Motor neuron (in vitro differentiated cells): ENCODE measurements around the gene CD47. TPM values are rescaled to one million over a fixed set of nuclear protein-coding genes. Genes with fewer than 3 reads are reported as not detected.

ENCODE experiments used
- ATAC-seq, 8 experiments: fragments of 200-7000 bp; cut with Tn5 transposase; replicated peaks in 6 of 8; 2 replicates each; pipeline ENCODE4 v1.8.0; 2021; ENCODE audit warnings: mild to moderate bottlenecking in 8 of 8, moderate library complexity in 8 of 8
- H3K27ac ChIP-seq, 2 donors: fragments of 250-450 bp; sonication (Bioruptor Pico); 2 replicates each; pipeline ENCODE4 v1.9.0; 2021; ENCODE audit warnings: antibody characterized with exemption in 2 of 2, mild to moderate bottlenecking in 2 of 2, moderate library complexity in 1 of 2
- H3K4me1 ChIP-seq, 2 donors: fragments of 250-450 bp; sonication (Bioruptor Pico); replicated peaks in 1 of 2; 2 replicates each; pipeline ENCODE4 v1.6.1; 2021; ENCODE audit warnings: antibody characterized with exemption in 2 of 2, mild to moderate bottlenecking in 2 of 2, moderate library complexity in 1 of 2
- H3K4me3 ChIP-seq, 5 donors: fragments of 250-450 bp; sonication (Bioruptor Pico); 2 replicates each; pipeline ENCODE4 v1.9.0; 2021; ENCODE audit warnings: antibody characterized with exemption in 5 of 5, mild to moderate bottlenecking in 5 of 5, moderate library complexity in 4 of 5
- WGBS, 10 experiments: fragments of 450-650 bp; shearing (Covaris generic); methylation state at CpG; one replicate each; pipeline ENCODE4 v1.0.0; 2022; 5-methylcytosine and 5-hydroxymethylcytosine counted together
- in situ Hi-C, 9 experiments: fragments of 400-800 bp; cut with MboI; loops; one replicate each; pipeline ENCODE4 v1.15.0; 2021; ENCODE audit warnings: low sequenced_read_pairs in 9 of 9, low pct_unique_long_range_greater_than_20kb in 2 of 9; ENCODE audit not compliant: unreplicated experiment in 9 of 9
- total RNA-seq, 8 experiments: library from RNA; unstranded; fragments of 300-600 nt; gene quantifications; 2 replicates each; pipeline versions ENCODE4 v1.2.3 to v1.2.4, GENCODE V29; 2022

The CD47 gene
- total RNA-seq, 8 experiments from 2014 or later, result 29.5 to 184 (median 77.9) TPM

DNA sequence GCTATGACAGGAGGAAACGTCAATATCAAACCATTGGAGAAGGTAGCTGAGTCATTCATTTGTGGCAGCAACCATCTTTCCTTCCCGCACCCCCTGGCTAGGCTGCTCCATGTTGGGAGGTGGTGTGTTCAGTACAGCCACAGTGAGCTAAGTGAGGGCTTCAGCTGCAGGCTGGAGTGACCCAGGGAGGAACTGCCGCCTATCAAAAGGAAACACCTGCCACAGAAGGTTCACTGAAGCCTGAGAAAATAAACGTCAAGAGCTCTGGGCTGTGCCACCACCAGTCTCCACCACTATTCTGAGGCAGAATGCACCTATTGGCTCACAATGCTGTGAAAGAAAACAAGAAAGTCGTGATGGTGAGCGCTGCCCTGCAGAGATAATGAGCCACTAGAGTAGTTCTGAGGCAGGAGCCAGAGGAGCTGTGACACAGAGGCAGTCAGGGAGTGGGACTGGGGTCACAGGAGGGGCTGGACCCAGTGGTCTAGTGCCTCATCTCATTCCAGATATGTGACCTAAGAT is 34.8 kb upstream of the CD47 start:
- ATAC-seq, result peak in 5 of 8 experiments; percentile 29 to 62 (median 44)

DNA sequence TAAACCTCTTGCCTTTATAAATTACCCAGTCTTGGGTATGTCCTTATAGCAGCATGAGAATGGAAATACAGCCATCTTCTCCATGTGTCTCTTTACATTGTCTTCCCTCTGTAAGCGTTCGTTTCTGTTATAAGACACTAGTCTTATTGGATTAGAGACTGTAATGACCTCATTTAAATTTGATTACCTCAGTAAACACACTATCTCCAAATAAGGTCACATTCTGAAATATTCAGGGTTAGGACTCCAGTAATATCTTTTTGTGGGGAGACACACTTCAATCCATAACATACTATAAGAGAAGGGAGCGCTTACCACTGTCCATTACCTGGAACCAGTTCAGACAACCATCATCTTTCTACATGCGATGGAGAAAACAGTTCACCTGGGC is 34.3 kb upstream of the CD47 start:
- Histone ChIP-seq H3K4me3 (no peak overlapping the region), H3K27ac (no peak overlapping the region), H3K4me1 (peaks cover 15 to 19% of the 10 kb centered on the region in 2 donors)
- in situ Hi-C loops, result no loop called here
- no peak for ATAC-seq
- WGBS, 10 experiments, result 91 to 100% (median 98%) methylated on average over 1 to 4 of the region's 4 CpGs; no CpG with 5 or more reads in 1 of the 10 experiments

More for the DNA sequence above, 34.8 kb upstream of the CD47 start:
- WGBS, 10 experiments, result 71 to 100% (median 96%) methylated on average over 1 to 5 of the region's 6 CpGs; no CpG with 5 or more reads in 1 of the 10 experiments
- H3K4me3 ChIP-seq, result no peak overlapping the region
- no peak overlapping the region for H3K27ac ChIP-seq
- peaks cover 15 to 19% of the 10 kb centered on the region in 2 donors for H3K4me1 ChIP-seq
- in situ Hi-C loops, result no loop called here

DNA sequence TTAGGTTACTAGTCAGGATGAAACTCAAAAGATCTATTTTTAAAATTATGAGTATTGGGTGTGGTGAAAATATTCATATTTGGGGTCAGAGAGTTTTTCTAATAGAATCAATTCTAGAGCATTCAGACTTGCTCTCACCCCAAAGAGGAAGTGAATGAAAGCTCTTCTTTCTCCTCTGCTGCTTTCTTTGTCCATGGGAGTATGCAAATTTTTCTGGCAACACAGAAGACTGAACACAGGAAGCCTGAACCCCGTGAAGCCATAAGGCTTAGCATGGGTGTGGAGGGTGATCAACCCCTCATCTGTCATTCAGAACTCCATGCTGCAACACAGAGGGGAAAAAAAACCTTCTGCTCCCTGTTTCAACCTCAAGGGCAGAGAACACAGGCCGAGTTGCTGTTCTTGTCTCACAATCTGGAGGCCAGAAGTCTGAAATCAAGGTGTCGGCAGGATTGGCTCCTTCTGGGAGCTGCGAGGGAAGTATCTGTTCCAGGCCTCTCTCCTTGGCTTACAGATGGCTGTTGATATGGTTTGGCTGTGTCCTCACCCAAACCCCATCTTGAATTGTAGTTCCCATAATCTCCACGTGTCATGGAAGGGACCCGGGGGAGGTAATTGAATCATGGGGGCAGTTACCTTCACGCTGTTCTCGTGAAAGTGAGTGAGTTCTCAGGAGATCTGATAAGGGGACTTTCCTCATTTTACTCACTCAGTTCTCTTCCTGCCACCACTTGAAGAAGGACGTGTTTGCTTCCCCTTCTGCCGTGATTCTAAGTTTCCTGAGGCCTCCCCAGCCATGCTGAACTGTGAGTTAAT is 33.7 kb upstream of the CD47 start:
- in situ Hi-C loops, result no loop called here
- ATAC-seq, result peak; percentile 42 to 97 (median 78)
- Histone ChIP-seq H3K4me3 (no peak overlapping the region), H3K4me1 (peaks cover 15 to 19% of the 10 kb centered on the region in 2 donors), H3K27ac (no peak overlapping the region)
- 0 to 100% (median 75%) methylated on average over 1 to 7 of the region's 10 CpGs; no CpG with 5 or more reads in 2 of the 10 experiments for WGBS, 10 experiments

DNA sequence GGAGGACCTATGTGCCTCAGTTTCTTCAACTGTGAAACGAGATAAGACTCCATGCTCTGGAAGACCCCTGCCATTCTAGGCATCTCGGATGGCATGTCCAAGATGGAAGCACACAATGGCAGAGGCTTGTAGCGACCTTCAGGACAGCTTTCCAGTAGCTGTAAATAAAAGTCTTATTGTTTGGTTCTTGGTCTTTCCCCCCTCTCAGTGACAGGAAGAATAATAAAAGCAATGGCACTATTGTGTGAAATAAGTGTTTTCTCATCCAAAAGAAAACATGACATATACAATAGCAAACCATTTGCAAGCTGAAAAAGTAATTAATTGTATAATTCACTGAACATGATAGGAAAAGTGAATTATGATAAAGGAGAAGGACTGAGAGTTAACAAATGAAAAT is 32.5 kb upstream of the CD47 start:
- WGBS, 10 experiments, result 26 to 100% (median 69%) methylated on average over 1 to 3 of the region's 3 CpGs; no CpG with 5 or more reads in 1 of the 10 experiments
- Histone ChIP-seq H3K27ac (no peak overlapping the region), H3K4me3 (no peak overlapping the region), H3K4me1 (peaks cover 15 to 19% of the 10 kb centered on the region in 2 donors)
- in situ Hi-C loops, result no loop called here
- ATAC-seq, result no peak

DNA sequence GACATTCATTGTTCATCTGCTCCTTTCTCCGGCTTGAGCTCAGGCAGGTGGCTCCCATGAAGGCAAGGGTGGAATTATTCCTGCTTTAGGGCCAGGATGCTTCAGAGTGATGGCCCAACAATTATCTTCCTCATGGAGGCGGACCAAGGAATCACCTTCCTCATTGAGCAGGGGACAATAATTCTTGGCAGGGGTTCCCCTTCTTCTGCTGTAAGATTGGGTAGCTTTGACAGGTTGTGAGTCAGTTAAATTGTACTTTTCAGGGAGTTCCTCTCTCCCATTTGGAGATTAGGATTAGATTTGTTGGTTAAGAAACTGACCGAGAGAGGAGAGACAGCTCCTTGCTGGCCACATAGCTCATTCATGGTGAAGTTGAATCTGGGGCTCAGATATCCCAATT is 31.4 kb upstream of the CD47 start:
- Histone ChIP-seq H3K4me3 (no peak overlapping the region), H3K27ac (no peak overlapping the region), H3K4me1 (peaks cover 15 to 19% of the 10 kb centered on the region in 2 donors)
- in situ Hi-C loops, result no loop called here
- 40 to 100% (median 76%) methylated on average over 1 to 3 of the region's 3 CpGs; no CpG with 5 or more reads in 2 of the 10 experiments for WGBS, 10 experiments
- no peak for ATAC-seq

DNA sequence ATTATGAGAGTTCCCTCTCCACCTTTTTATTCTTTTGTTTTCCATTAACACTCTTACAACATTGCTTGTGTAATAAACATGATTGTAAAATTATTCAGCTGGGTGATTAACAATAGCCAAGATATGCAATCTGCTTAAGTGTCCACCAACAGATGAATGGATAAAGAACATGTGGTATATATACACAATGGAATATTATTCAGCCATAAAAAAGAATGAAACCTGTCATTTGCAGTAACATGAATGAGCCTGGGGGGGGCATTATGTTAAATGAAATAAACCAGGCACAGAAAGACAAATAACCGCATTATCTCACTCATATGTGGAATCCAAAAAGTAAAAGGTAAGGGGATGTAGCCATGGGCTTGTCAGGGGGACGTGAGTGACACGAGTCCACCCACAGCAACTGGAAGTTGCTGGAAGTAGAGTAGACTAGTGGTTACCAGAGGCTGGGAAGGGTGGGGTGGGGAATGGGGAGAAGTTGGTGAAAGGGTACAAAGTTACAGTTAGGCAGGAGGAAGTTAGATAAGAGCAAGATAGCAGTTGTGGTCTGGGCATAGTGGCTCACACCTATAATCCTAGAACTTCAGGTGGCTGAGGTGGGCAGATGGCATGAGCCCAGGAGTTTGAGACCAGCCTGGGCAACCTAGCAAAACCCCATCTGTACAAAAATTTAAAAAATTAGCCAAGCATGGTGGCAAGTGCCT is 28.7 kb upstream of the CD47 start:
- no peak overlapping the region for H3K4me3 ChIP-seq
- no peak overlapping the region for H3K27ac ChIP-seq
- no peak for ATAC-seq
- WGBS, 10 experiments, result 80 to 100% (median 95%) methylated on average over 1 to 3 of the region's 3 CpGs; no CpG with 5 or more reads in 2 of the 10 experiments
- in situ Hi-C loops, result no loop called here
- H3K4me1 ChIP-seq, result peaks cover 7 to 10% of the 10 kb centered on the region in 2 donors

DNA sequence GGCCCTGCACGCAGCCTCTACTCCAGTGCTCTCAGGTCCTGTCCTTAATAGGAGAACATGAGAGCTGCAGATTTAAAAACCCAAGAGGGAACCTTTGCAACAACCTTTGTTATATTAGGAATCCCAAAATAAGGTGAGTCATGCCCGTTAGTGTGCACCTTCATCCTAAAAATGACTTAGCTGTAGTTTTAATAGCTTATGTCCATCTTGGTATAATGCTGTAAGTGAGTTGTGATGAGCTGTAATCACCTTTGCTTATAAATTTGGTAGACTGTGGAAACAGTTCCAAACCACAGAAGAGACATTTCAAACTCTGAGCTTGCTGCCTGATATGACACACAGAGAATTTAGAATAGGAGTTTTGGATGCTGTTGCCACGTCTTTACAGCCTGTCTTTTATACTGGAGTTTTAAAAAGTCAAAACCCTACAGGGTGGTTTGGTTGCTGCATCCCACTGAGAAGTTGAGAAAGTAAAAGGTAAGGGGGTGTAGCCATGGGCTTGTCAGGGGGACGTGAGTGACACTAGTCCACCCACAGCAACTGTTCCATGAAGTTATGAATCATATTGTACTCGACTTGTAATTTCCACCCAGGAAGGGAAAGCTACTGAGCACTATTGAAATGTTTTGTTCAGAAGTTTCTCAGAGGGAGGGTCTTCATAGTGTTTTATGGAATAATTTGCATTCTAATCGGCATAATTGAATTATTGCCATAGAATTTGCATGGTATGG is 27.4 kb upstream of the CD47 start:
- Histone ChIP-seq H3K4me3 (no peak overlapping the region), H3K27ac (no peak overlapping the region), H3K4me1 (peaks cover 0 to 2% of the 10 kb centered on the region in 2 donors)
- WGBS, 10 experiments, result 7 to 100% (median 80%) methylated on average over 1 to 6 of the region's 6 CpGs; no CpG with 5 or more reads in 1 of the 10 experiments
- ATAC-seq, result no peak
- in situ Hi-C loops, result no loop called here

DNA sequence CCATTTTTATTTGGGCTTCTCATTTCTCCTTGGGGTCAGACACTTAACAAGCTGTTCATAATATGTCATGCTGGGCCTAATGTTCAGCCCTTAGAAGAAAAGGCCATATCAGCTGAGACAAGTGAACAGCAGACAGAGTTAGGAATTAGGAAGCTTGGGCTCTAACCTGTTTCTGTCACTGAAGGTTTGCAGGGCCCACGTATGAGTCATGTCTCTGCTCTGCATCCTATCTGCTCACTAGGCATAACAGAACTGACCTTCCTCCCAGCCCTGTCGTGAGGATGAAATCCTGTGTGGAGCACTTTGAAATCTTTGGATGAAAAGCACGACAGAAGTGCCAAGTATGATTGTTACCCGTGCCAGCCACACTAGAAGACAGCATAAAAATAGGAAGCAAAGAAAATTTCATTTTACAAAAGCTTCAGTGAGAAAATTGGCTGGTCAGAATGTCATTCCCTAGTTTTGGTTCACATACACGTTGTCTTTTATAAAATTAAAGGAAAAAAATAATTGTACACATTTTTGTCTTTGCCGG is 26.5 kb upstream of the CD47 start:
- Histone ChIP-seq H3K4me1 (peaks cover 0 to 2% of the 10 kb centered on the region in 2 donors), H3K27ac (no peak overlapping the region), H3K4me3 (no peak overlapping the region)
- ATAC-seq, result peak in 2 of 8 experiments; percentile 44 to 51
- 5 to 100% (median 67%) methylated on average over 1 to 6 of the region's 6 CpGs for WGBS, 10 experiments
- in situ Hi-C loops, result no loop called here

DNA sequence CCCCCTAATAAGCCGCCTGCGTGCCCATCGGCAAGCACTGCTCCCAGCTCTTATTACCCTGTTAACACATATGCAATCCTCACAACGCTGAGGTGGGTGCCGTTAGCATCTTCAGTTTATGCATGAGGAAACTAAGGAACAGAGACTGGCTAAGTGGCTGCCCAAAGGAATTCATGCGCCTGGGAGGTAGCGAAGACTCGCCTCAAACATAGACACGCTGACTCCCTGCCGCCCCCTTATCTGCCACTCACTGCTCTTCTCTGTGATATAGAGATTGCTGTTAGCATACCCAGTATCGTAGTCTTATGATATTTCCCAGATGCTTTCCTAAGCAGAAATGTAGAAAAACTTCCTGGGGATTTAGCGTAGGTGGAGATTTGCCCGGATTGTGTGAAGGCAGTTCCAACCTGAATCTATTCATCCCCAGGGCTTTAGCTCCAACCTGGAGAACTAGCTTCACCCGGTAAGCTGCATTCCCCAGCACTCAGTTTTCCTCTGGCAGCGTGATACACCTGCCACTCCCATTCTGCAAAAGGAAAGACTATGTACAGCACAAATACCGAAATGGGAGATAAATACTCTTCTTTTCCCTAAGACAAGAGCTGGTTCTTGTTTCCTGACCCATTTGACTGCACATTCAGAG is 23.7 kb upstream of the CD47 start:
- WGBS, 10 experiments, result 80 to 100% (median 88%) methylated on average over 1 to 10 of the region's 16 CpGs; no CpG with 5 or more reads in 1 of the 10 experiments
- peak in 1 of 8 experiments; percentile 16 for ATAC-seq
- peaks cover 0 to 2% of the 10 kb centered on the region in 2 donors for H3K4me1 ChIP-seq
- no peak overlapping the region for H3K4me3 ChIP-seq
- H3K27ac ChIP-seq, result no peak overlapping the region
- in situ Hi-C loops, result no loop called here

DNA sequence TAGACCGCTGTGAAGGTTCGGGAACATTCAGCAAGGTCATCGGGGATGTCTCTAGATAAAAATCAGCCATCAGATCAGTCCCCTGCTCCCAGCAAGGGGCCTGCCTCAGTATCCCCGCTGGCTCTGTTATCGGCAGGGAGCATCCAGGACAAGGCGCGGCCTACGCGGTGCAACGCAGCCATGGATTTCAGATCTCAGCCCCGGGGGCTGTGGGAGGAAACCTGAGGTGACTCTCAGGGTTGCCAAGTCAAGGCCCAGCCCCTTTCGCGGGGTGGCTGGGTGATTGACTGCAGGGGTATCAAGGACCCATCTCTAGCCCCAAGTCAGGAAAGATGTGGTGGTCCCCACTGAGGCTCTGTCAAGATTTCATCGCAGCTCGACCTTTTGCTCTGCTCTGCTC is 23.1 kb upstream of the CD47 start:
- 83 to 100% (median 94%) methylated on average over 1 to 12 of the region's 15 CpGs; no CpG with 5 or more reads in 2 of the 10 experiments for WGBS, 10 experiments
- H3K4me3 ChIP-seq, result no peak overlapping the region

DNA sequence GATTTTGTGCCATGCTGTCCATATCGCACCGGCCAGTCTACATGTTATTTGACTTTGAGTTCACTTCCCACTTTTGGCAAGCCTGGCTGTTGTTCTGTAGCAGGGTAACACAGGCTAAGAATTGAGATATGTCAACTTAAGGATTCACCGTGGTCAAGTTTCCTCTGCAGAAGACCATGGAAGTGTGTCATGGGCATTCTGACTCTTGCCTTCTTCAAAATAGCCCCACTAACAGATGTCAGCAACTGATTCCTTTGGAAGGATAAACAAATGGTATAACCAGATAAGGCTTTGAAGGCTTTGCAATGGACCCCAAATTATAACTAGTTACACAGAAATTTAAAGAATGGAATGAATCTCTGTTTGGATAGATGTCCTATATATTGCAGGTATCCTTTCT is 20.1 kb upstream of the CD47 start:
- H3K4me1 ChIP-seq, result peaks cover 0 to 2% of the 10 kb centered on the region in 2 donors
- no peak for ATAC-seq
- H3K27ac ChIP-seq, result no peak overlapping the region
- in situ Hi-C loops, result no loop called here
- WGBS, 10 experiments, result 70 to 100% (median 98%) methylated on average over 1 to 3 of the region's 3 CpGs; no CpG with 5 or more reads in 2 of the 10 experiments
- no peak overlapping the region for H3K4me3 ChIP-seq

More for the DNA sequence above, 23.1 kb upstream of the CD47 start:
- no peak for ATAC-seq
- in situ Hi-C loops, result no loop called here
- H3K27ac ChIP-seq, result no peak overlapping the region
- H3K4me1 ChIP-seq, result peaks cover 0 to 2% of the 10 kb centered on the region in 2 donors

DNA sequence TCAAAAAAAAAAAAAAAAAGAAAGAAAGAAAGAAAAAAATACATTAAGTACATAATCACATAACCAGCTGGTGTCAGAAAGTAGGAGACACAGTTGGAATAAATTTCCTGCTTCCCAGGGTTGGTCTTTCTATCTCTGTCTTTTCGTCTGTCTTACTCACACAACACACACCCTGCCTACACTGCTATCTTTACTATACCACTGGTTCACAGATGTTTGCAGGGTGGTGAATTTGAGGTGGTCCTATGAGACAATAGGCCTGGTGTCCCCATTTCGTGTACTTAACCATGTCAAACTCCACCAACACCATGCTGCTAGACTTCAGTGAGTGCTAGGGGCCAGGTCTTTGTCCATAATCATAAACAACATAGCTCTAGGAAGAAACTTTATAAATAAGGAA is 17.6 kb upstream of the CD47 start:
- no peaks in the 10 kb centered on the region for H3K4me1 ChIP-seq
- in situ Hi-C loops, result no loop called here
- H3K4me3 ChIP-seq, result no peak overlapping the region
- 60 to 100% (median 95%) methylated on average over 1 to 2 of the region's 2 CpGs; no CpG with 5 or more reads in 4 of the 10 experiments for WGBS, 10 experiments
- H3K27ac ChIP-seq, result no peak overlapping the region
- no peak for ATAC-seq
